Mesothelial cell of epicardium (in vitro differentiated cells): ENCODE measurements around the gene CCT8. TPM values are rescaled to one million over a fixed set of nuclear protein-coding genes. Genes with fewer than 3 reads are reported as not detected.

ENCODE experiments used
- DNase-seq, 2 experiments: peaks; one replicate each; pipeline ENCODE4 v3.0.0; 2021; ENCODE audit warnings: low spot score in 2 of 2; ENCODE audit not compliant: unreplicated experiment in 2 of 2
- H3K27ac Mint-ChIP-seq: 2 replicates; pipeline ENCODE4 v1.8.0; 2021; ENCODE audit warnings: mixed read lengths
- H3K27me3 Mint-ChIP-seq: 2 replicates; pipeline ENCODE4 v1.8.0; 2021; ENCODE audit warnings: low read depth, mixed read lengths
- H3K36me3 Mint-ChIP-seq: 2 replicates; pipeline ENCODE4 v1.8.0; 2021; ENCODE audit warnings: mixed read lengths
- H3K4me1 Mint-ChIP-seq: 2 replicates; pipeline ENCODE4 v1.8.0; 2021; ENCODE audit warnings: mixed read lengths
- H3K4me3 Mint-ChIP-seq: 2 replicates; pipeline ENCODE4 v1.8.0; 2021; ENCODE audit warnings: mild to moderate bottlenecking, moderate library complexity, mixed read lengths
- H3K9me3 Mint-ChIP-seq: 2 replicates; pipeline ENCODE4 v1.8.0; 2021; ENCODE audit warnings: mixed read lengths
- total RNA-seq: library from RNA; stranded (reverse); gene quantifications from 3 replicates; pipeline ENCODE4 v1.2.1, GENCODE V29; 2021
- TF ChIP-seq, protein P1 (sequence below): fragments of 200-600 bp; sonication (generic); IDR thresholded peaks from one replicate; pipeline ENCODE4 v1.5.0; 2021; ENCODE audit warnings: antibody characterized with exemption; ENCODE audit not compliant: unreplicated experiment

CCT8 gene
- total RNA-seq, 1 donor from 2014 or later = 166 TPM

DNA sequence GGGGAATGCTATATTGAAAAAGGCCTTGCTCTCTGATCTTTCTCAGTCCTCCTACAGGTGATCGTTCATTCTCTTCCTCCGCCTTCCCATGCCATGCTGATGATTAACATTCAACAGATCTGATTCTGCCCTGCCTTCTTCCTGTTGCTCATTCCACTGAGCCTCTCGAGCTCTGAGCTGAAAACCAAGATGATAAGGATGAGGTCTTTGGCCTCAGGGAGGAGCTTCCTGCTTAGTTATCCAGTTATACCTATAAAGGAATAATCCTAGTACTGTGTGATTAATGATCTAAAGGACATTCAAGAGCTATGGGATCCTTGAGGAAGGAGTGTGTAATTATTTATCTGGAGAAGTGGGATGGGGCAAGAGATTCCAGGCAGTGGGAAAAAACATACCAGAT, 31.8 kb upstream of the CCT8 start:
- H3K36me3 Mint-ChIP-seq = no peaks in the 10 kb centered on the region
- no peak for DNase-seq
- H3K27ac Mint-ChIP-seq = no peak overlapping the region
- H3K9me3 Mint-ChIP-seq = no peaks in the 10 kb centered on the region
- no peak overlapping the region for H3K4me3 Mint-ChIP-seq
- no peaks in the 10 kb centered on the region for H3K27me3 Mint-ChIP-seq
- H3K4me1 Mint-ChIP-seq = peaks cover 12% of the 10 kb centered on the region
- TF ChIP-seq, protein P1, sequence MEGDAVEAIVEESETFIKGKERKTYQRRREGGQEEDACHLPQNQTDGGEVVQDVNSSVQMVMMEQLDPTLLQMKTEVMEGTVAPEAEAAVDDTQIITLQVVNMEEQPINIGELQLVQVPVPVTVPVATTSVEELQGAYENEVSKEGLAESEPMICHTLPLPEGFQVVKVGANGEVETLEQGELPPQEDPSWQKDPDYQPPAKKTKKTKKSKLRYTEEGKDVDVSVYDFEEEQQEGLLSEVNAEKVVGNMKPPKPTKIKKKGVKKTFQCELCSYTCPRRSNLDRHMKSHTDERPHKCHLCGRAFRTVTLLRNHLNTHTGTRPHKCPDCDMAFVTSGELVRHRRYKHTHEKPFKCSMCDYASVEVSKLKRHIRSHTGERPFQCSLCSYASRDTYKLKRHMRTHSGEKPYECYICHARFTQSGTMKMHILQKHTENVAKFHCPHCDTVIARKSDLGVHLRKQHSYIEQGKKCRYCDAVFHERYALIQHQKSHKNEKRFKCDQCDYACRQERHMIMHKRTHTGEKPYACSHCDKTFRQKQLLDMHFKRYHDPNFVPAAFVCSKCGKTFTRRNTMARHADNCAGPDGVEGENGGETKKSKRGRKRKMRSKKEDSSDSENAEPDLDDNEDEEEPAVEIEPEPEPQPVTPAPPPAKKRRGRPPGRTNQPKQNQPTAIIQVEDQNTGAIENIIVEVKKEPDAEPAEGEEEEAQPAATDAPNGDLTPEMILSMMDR = no peak

DNA sequence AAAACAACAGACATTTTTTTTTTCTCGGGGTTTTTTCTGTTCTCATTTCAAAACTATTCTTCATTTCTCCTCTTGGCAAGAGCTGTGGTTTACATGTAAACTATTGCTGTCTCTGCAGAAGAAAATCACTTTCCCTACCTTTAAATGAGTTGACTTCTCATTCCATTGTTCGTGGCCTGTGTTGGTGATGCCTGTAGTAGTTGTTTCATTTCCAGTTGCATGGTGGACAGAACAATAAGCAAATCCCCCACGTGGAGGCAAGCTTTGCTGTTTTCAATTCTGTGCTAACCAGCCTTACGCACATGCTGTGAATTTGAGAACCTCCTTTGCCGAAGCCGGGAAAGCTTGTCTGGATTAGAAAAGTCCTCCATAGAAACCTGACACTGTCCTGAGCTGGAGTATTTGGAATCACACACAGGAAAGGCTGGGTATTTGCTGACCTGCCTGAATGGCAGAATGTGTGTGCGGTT, 30.8 kb upstream of the CCT8 start:
- H3K36me3 Mint-ChIP-seq = no peaks in the 10 kb centered on the region
- H3K4me3 Mint-ChIP-seq = no peak overlapping the region
- TF ChIP-seq, protein P1 = no peak
- no peak overlapping the region for H3K27ac Mint-ChIP-seq
- H3K27me3 Mint-ChIP-seq = no peaks in the 10 kb centered on the region
- no peak for DNase-seq
- peaks cover 9% of the 10 kb centered on the region for H3K4me1 Mint-ChIP-seq
- peaks cover 3% of the 10 kb centered on the region for H3K9me3 Mint-ChIP-seq

DNA sequence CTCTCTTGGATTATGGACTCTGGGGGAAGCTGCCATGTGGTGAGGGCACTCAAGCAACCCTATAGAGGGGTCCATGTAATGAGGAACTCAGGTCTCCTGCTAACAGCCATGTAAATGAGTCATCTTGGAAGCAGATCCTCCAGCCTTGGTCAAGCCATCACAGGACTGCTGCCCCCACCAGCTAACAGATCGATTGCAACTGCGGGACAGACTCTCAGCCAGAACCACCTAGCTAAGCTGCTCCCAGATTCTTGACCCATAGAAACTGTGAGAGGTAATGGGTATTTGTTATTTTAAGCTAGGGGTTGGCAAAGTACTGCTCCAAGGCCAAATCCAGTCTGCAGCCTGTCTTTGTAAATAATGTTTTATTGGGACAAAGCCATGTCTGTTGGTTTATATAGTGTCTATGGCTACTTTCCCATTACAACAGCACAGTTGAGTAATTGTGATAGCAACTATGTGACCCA, 29.4 kb upstream of the CCT8 start:
- DNase-seq = no peak
- Mint-ChIP-seq H3K36me3 (no peaks in the 10 kb centered on the region), H3K4me3 (no peak overlapping the region), H3K4me1 (peaks cover 19% of the 10 kb centered on the region), H3K9me3 (peaks cover 3% of the 10 kb centered on the region), H3K27ac (no peak overlapping the region), H3K27me3 (no peaks in the 10 kb centered on the region)
- TF ChIP-seq, protein P1 = no peak

DNA sequence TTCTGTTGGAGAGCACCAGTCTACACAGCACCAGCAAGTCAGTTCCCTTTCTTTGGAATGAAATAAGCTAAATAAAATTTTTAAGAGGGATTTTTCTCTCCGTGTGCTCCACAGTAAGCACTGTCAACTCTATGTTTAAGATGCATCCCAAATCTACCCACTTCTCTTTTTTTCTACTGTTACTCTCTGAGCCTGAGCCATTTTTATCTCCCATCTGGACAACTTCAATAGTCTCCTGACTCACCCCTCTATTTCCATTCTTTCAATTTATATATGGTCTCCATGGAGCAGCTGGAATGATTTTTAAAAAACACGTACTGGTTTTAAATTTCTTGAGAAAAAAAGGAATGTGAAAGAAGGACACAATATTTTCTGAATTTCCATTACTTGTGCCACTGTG, 24.7 kb upstream of the CCT8 start:
- no peak for DNase-seq
- H3K4me3 Mint-ChIP-seq = no peak overlapping the region
- TF ChIP-seq, protein P1 = no peak
- H3K4me1 Mint-ChIP-seq = peaks cover 18% of the 10 kb centered on the region
- H3K27ac Mint-ChIP-seq = peak overlapping the region; percentile 71
- no peaks in the 10 kb centered on the region for H3K36me3 Mint-ChIP-seq
- H3K27me3 Mint-ChIP-seq = no peaks in the 10 kb centered on the region
- peaks cover 3% of the 10 kb centered on the region for H3K9me3 Mint-ChIP-seq

DNA sequence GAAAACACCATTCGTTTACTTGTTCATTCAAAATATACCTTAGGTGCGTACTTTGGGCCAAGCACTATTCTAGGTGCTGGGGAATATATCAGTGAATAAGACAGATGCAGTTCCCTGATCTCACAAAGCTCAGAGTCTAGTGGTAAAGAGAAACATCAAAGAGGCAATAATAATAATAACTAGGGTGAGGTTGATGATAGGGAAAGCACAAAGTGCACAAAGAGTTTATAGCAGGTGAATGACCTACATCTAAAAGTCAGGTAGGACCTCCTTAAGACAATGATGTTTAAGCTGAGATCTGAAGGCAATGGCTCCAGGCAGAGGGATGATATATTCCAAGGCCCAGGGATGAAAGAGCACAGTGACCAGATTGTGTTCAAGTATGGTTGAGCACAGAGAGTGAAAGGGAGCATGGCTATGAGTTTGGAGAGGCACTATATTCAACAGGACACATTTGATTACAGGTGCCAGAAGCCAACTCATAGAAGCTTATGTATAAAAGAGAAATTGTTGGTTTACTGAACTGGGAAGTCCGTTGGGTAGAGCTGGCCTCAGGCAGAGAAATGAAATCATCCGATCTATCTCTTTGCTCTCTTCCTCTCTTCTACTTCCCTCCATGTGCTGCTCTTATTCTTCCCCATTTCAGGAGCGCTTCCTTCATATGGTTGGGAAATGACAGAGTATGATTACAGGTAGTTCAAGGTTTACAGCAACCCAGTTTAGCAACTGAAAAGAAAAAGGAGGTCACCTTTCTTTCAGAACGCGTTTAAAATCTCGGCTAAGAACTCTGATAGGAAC, 23.0 kb upstream of the CCT8 start:
- TF ChIP-seq, protein P1 = no peak
- no peak for DNase-seq
- Mint-ChIP-seq H3K27me3 (no peaks in the 10 kb centered on the region), H3K9me3 (peaks cover 3% of the 10 kb centered on the region), H3K4me1 (peaks cover 18% of the 10 kb centered on the region), H3K27ac (no peak overlapping the region), H3K36me3 (no peaks in the 10 kb centered on the region), H3K4me3 (no peak overlapping the region)
